Measurements from ENCODE around the gene LGALS7.
"Not testable (repeated sequence)": the region's sequence is repeated elsewhere in the genome, so short reads cannot be mapped to it uniquely, and the experiment has no call there.

Gene LGALS7

DNA sequence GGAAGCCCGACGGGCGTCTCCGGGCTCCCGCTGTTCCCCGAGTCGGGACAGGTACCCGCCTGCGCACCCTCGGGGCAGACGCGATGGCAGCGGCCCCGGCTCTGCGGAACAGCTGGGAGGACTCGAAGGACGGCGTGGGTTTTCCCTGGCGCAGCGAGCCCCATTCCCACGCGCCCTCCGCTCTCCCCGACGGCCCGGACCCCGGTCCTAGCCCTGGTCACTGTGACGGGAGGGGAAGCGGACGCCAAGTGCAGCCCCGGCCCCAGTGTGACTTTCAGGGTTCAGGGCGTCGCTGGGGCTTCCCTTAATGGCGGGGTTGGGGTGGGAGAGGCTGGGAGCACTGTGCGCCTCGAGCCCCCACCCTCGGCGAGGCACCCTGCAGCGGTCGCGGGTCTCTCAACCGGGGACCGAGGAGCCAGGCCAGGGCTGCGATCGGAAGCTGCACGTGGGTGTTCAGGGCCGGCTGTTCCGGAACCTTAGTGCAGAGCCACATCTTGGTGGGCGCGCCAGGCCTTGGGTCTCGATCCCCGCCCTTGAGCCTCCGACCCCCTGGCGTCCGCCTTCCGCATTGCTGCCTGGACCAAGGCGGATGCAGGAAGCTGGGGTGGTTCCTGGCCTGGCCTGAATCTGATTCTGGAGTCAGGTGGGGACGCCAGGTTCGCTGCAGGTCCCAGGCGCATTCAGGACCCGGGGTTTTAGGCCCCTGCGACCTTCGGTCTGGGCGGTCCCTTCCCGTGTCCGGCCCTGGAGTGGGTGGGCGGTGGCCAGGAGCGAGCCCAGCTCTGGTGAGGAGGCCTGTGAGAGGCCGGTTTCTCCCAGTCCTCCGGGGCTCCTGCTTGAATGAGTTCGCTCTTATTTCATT is 19.2 kb upstream of the LGALS7 start:
- Histone ChIP-seq H3K9me2 (ENCODE audit: low read depth, low read length) (no peaks in the 10 kb centered on the region), H3K4me3 (ENCODE audit: low read depth, low read length, poor library complexity, severe bottlenecking) (peak overlapping the region; percentile 51), H3F3A (ENCODE audit: insufficient read depth, low read length) (no peaks in the 10 kb centered on the region), H3K4me2 (ENCODE audit: low read length) (peak overlapping the region; percentile 63), H3K9ac (ENCODE audit: low read length) (peak overlapping the region; percentile 41), H4K20me1 (ENCODE audit: insufficient read depth, low read length) (no peaks in the 10 kb centered on the region), H3K9me3 (ENCODE audit: low read length) (no peaks in the 10 kb centered on the region), H3K4me1 (ENCODE audit: insufficient read depth, low read length, severe bottlenecking) (peaks cover 13% of the 10 kb centered on the region), H3K27me3 (ENCODE audit: insufficient read depth, low read length) (no peaks in the 10 kb centered on the region), H3K36me3 (ENCODE audit: insufficient read depth, low read length) (no peaks in the 10 kb centered on the region), H3K27ac (ENCODE audit: low read depth, low read length, poor library complexity, severe bottlenecking) (no peak overlapping the region), H3K79me2 (ENCODE audit: insufficient read depth, low read length) (no peaks in the 10 kb centered on the region), H2AFZ (ENCODE audit: low read length) (peak overlapping the region; percentile 60; the same call in 1 of the 2 replicates)
- TF ChIP-seq EZH2 (IDR thresholded peaks at IDR 0.05; ENCODE audit: borderline replicate concordance, low read length) = no peak
- TF ChIP-seq, protein P1, sequence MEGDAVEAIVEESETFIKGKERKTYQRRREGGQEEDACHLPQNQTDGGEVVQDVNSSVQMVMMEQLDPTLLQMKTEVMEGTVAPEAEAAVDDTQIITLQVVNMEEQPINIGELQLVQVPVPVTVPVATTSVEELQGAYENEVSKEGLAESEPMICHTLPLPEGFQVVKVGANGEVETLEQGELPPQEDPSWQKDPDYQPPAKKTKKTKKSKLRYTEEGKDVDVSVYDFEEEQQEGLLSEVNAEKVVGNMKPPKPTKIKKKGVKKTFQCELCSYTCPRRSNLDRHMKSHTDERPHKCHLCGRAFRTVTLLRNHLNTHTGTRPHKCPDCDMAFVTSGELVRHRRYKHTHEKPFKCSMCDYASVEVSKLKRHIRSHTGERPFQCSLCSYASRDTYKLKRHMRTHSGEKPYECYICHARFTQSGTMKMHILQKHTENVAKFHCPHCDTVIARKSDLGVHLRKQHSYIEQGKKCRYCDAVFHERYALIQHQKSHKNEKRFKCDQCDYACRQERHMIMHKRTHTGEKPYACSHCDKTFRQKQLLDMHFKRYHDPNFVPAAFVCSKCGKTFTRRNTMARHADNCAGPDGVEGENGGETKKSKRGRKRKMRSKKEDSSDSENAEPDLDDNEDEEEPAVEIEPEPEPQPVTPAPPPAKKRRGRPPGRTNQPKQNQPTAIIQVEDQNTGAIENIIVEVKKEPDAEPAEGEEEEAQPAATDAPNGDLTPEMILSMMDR (IDR thresholded peaks at IDR 0.05; ENCODE audit: low read length) = peak; percentile 29; the same call in 1 of the 2 replicates

DNA sequence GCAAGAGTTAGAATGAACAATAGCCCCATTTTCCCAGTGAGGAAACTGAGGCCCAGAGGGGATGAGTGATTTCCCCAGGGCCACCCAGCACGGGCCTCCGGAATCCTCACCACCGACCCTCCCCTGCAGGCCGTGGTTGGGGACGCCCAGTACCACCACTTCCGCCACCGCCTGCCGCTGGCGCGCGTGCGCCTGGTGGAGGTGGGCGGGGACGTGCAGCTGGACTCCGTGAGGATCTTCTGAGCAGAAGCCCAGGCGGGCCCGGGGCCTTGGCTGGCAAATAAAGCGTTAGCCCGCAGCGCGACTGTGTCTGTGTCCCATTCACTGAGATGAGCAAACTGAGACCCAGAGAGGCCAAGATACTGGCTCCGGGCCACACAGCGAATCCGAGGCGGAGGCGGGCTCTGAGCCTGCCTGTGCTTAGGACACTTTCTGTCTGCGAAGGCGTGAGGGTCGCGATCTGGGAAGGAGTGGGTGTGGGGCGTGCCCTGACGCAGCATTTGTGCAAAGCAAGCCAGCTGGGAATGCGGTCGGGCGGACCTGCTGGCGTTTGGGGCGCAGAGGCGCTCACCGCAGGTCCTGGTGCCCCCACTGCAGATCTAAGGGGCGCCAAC is 18.2 kb upstream of the LGALS7 start:
- not testable (repeated sequence) for H3K79me2 ChIP-seq (ENCODE audit: insufficient read depth, low read length); H3F3A ChIP-seq (ENCODE audit: insufficient read depth, low read length); H3K4me3 ChIP-seq (ENCODE audit: low read depth, low read length, poor library complexity, severe bottlenecking); H3K27me3 ChIP-seq (ENCODE audit: insufficient read depth, low read length); H3K36me3 ChIP-seq (ENCODE audit: insufficient read depth, low read length); H3K4me2 ChIP-seq (ENCODE audit: low read length); H3K9me3 ChIP-seq (ENCODE audit: low read length); H4K20me1 ChIP-seq (ENCODE audit: insufficient read depth, low read length); H3K9ac ChIP-seq (ENCODE audit: low read length); H2AFZ ChIP-seq (ENCODE audit: low read length); H3K9me2 ChIP-seq (ENCODE audit: low read depth, low read length); H3K27ac ChIP-seq (ENCODE audit: low read depth, low read length, poor library complexity, severe bottlenecking)
- H3K4me1 ChIP-seq (ENCODE audit: insufficient read depth, low read length, severe bottlenecking) = peaks cover 13% of the 10 kb centered on the region

DNA sequence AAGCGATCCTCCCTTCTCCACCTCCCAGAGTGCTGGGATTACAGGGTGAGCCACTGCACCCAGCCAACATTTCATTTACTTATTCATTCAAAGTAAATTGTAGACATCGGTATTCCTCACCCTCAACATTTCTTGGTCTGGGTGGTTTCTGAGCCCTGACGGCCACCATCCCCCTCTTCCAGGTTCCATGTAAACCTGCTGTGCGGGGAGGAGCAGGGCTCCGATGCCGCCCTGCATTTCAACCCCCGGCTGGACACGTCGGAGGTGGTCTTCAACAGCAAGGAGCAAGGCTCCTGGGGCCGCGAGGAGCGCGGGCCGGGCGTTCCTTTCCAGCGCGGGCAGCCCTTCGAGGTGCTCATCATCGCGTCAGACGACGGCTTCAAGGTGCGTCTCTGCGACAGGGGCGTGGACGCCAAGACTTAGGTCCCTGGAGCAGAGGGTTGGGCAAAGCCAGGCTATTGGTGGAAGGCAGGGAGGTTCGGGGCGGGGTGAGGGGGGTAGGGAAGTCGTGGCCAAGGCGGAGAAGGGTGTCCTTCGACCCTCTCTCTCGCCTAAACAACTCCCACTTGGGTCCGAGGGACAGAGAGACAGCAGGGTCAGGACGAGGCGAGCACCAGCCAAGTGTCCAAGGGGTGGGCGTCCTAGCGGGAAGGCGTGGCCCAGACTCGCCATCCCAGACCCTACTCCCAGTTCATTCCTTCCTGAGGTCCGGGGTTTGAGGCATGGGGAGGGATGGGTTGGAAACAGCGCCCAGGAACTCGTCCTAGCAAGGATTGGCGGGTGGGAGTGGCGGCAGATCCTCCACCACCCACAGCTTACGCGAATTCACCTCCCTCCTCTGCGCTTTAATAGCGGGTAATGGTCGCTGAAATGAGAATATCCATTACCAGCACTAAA is 17.4 kb upstream of the LGALS7 start:
- H3K4me3 ChIP-seq (ENCODE audit: low read depth, low read length, poor library complexity, severe bottlenecking); H3F3A ChIP-seq (ENCODE audit: insufficient read depth, low read length); H4K20me1 ChIP-seq (ENCODE audit: insufficient read depth, low read length); H3K9me3 ChIP-seq (ENCODE audit: low read length); H3K79me2 ChIP-seq (ENCODE audit: insufficient read depth, low read length); H3K27me3 ChIP-seq (ENCODE audit: insufficient read depth, low read length); H3K4me2 ChIP-seq (ENCODE audit: low read length); H3K36me3 ChIP-seq (ENCODE audit: insufficient read depth, low read length); H3K27ac ChIP-seq (ENCODE audit: low read depth, low read length, poor library complexity, severe bottlenecking); H2AFZ ChIP-seq (ENCODE audit: low read length); H3K9me2 ChIP-seq (ENCODE audit: low read depth, low read length); H3K9ac ChIP-seq (ENCODE audit: low read length): not testable (repeated sequence)
- H3K4me1 ChIP-seq (ENCODE audit: insufficient read depth, low read length, severe bottlenecking) = peaks cover 13% of the 10 kb centered on the region

Data from OCI-LY1 (cell line).